SU-DHL-6 (cell line): Measurements from ENCODE around the gene CROCC.
A peak's percentile ranks its signal among the peaks of the same experiment; 100 is the strongest.

Experiments used
- H2AFZ ChIP-seq: fragments of 200-600 bp; sonication (generic); 2 replicates; pipeline ENCODE4 v1.6.1; 2014; ENCODE audit warnings: low read depth, mild to moderate bottlenecking, moderate library complexity, mixed read lengths, antibody characterized with exemption, low read length; ENCODE audit not compliant: severe bottlenecking
- H3F3A ChIP-seq: fragments of 200-600 bp; shearing (Covaris generic); 2 replicates; pipeline ENCODE4 v1.6.0; 2016; ENCODE audit warnings: antibody characterized with exemption, mild to moderate bottlenecking; ENCODE audit not compliant: insufficient read depth
- H3K27ac ChIP-seq: fragments of 200-600 bp; sonication (generic); 2 replicates; pipeline ENCODE4 v1.5.1; 2016; ENCODE audit warnings: low read depth, mild to moderate bottlenecking, low read length, moderate library complexity, mixed read lengths
- H3K27me3 ChIP-seq: fragments of 200-600 bp; sonication (generic), shearing (Covaris generic); 2 replicates; pipeline ENCODE4 v1.6.0; 2014; ENCODE audit warnings: mild to moderate bottlenecking, low read length
- H3K36me3 ChIP-seq: fragments of 200-600 bp; sonication (generic); 2 replicates; pipeline ENCODE4 v1.6.1; 2014; ENCODE audit warnings: mild to moderate bottlenecking, low read length, mixed read lengths
- H3K4me2 ChIP-seq: fragments of 300-600, 200-600 bp; shearing (Covaris generic), sonication (generic); 2 replicates; pipeline ENCODE4 v1.6.0; 2014; ENCODE audit warnings: low read length, low read depth, mild to moderate bottlenecking; ENCODE audit not compliant: poor library complexity, severe bottlenecking
- H3K4me3 ChIP-seq: fragments of 200-600 bp; sonication (generic); 2 replicates; pipeline ENCODE4 v1.5.1; 2014; ENCODE audit warnings: antibody characterized with exemption, low read length, mild to moderate bottlenecking, mixed read lengths; ENCODE audit not compliant: insufficient read depth, poor library complexity, severe bottlenecking
- H3K79me2 ChIP-seq: fragments of 200-600 bp; sonication (generic); 2 replicates; pipeline ENCODE4 v1.6.1; 2014; ENCODE audit warnings: mild to moderate bottlenecking, low read length, moderate library complexity; ENCODE audit not compliant: insufficient read depth
- H3K9ac ChIP-seq: fragments of 200-600 bp; sonication (generic); 2 replicates; pipeline ENCODE4 v1.7.0; 2014; ENCODE audit warnings: mild to moderate bottlenecking, low read length
- H3K9me2 ChIP-seq: fragments of 200-600 bp; sonication (generic); replicated peaks from 2 replicates; pipeline ENCODE4 v1.6.1; 2014; ENCODE audit warnings: low read length; ENCODE audit not compliant: insufficient read depth
- H3K9me3 ChIP-seq: fragments of 200-600 bp; sonication (generic); 2 replicates; pipeline ENCODE4 v1.6.1; 2014; ENCODE audit warnings: low read length, mixed read lengths; ENCODE audit not compliant: insufficient read depth
- H4K20me1 ChIP-seq: fragments of 200-600 bp; sonication (generic); 2 replicates; pipeline ENCODE4 v1.6.1; 2014; ENCODE audit warnings: low read depth, mild to moderate bottlenecking, antibody characterized with exemption, low read length, moderate library complexity, mixed read lengths
- EZH2phosphoT487 ChIP-seq: fragments of 200-600 bp; sonication (generic), shearing (Covaris generic); conservative IDR thresholded peaks from 2 replicates; pipeline ENCODE4 v1.6.1; 2018; ENCODE audit warnings: mild to moderate bottlenecking, antibody characterized with exemption, low read length, moderate library complexity, mixed read lengths
- TF ChIP-seq, protein P1 (sequence below): fragments of 200-600 bp; sonication (generic); IDR thresholded peaks from one replicate; pipeline ENCODE4 v1.5.1; 2017; ENCODE audit warnings: antibody characterized with exemption, mild to moderate bottlenecking, low read length, moderate library complexity; ENCODE audit not compliant: insufficient read depth, poor library complexity, severe bottlenecking

The CROCC gene

DNA sequence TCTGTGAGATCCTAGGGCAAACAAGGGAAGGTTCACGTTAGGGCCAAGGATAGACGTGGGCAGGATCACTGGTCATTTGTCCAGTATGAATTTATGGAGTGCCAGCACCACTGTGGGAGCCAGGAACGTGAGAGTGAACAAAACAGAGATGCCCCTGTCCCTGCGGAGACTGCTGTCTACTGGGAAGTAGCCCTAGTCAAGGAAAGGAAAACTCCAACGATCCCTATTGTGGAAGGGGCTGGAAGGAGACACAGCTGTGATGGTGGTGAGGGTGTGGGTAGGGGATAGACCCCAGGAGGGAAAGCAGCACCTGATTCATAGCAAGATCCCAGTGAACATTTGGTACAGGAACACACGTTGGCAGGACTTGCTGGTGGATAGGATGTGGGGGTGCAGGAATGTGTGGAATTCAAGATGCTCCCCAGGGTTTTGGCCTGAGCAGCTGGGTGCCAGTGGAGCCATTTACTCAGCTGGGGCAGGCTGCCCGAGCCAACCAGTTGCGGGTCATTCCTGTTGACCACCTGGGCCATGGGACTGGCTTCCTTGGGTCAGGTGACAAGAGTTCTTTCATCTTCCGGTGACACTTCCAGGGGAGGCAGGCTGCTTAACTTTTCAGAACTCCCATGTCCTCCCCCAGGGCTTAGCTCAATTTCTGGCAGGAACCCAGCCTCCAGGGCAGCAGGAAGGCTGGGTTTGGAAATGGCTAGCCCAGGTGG lies 91.2 kb downstream of the CROCC start:
- H3K4me3 ChIP-seq: no peak overlapping the region
- H3K9me2 ChIP-seq: no peaks in the 10 kb centered on the region
- no peaks in the 10 kb centered on the region for H3K9me3 ChIP-seq
- H3K36me3 ChIP-seq: no peaks in the 10 kb centered on the region
- H4K20me1 ChIP-seq: no peaks in the 10 kb centered on the region; the same call in 1 of the 2 replicates
- peak overlapping the region; percentile 99 for H2AFZ ChIP-seq
- H3K4me2 ChIP-seq: no peak overlapping the region
- H3K27ac ChIP-seq: no peak overlapping the region
- no peaks in the 10 kb centered on the region for H3K79me2 ChIP-seq
- H3K9ac ChIP-seq: no peak overlapping the region
- no peaks in the 10 kb centered on the region for H3K27me3 ChIP-seq
- TF ChIP-seq, protein P1, sequence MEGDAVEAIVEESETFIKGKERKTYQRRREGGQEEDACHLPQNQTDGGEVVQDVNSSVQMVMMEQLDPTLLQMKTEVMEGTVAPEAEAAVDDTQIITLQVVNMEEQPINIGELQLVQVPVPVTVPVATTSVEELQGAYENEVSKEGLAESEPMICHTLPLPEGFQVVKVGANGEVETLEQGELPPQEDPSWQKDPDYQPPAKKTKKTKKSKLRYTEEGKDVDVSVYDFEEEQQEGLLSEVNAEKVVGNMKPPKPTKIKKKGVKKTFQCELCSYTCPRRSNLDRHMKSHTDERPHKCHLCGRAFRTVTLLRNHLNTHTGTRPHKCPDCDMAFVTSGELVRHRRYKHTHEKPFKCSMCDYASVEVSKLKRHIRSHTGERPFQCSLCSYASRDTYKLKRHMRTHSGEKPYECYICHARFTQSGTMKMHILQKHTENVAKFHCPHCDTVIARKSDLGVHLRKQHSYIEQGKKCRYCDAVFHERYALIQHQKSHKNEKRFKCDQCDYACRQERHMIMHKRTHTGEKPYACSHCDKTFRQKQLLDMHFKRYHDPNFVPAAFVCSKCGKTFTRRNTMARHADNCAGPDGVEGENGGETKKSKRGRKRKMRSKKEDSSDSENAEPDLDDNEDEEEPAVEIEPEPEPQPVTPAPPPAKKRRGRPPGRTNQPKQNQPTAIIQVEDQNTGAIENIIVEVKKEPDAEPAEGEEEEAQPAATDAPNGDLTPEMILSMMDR: no peak
- H3F3A ChIP-seq: no peaks in the 10 kb centered on the region

DNA sequence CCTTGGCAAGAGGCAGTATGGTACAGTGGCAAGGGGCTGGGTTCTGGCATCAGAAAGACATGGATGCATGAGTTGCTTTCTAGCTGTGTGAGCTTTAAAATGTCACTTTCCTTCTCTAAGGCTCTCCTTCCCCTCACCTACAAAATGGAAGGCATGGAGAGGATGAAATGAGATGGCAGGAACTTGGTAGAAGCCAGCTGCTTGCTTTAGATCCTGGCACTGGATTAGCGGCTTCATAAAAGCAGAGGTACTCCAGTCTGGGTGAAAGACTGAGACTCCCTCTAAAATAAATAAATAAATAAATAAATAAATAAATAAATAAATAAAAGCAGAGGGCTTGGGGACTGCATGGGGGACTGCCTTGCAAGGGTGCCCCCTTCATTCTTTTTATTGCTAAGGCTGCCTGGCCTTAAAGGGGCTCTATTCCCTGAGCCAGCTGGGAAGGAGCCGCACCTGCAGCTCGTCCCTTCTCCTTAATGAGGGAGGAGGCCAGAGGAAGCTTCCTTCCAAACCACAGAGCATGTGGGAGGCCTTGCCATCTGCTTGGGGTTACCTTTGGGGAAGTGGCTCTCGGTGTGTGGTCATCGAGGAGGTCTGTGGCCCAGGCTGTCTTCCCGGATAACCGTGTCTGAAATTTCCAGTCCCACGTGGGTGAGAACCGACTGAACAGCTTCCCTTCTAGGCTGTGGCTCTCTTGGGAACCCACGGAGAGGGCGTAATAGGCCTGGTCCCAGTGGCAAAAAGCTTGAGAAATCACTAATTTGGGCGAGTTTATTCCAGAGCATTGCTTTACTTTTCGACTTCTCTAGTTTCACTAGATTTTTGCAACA lies 92.0 kb downstream of the CROCC start:
- H3K4me3 ChIP-seq: no peak overlapping the region

DNA sequence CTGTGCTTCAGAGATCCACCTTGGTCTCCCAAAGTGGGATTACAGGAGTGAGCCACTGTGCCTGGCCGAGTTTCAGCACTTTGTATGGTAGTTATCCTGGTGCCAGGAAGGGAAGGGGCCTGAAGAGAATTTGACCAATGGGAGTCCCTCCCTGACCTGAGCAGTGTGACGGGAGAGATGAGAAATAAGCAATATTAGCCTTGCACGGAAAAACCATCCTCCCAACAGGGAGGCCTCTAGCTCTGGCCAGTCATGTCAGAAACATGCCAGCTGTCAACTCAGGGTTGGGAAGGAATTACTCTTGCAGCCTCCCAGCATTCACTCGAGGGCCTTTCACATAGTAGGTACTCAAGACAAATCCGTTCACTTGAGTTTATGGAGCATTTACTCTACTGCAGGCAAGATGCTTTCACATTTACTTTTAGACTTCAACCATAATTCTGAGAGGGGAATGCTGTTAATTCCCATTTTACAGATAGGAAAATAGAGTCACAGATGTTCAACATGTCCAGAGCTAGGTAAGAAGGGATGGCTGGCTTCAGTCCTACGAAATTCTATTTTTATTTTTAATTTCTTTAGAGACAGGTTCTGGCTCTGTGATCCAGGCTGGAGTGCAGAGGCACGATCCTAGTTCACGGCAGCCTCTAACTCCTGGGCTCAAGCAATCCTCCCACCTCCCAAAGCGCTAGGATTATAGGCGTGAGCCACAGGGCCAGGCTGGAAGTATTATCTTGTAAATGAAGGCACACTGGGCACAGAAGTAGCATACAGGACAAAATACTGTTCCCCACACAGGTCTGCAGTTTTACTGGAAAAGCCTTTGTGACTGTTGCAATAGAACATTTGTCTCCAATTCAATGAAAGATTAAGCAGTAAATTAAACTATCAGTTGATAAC lies 93.2 kb downstream of the CROCC start:
- Histone ChIP-seq H3K4me2 (no peak overlapping the region), H4K20me1 (no peaks in the 10 kb centered on the region; the same call in 1 of the 2 replicates), H3K9ac (no peak overlapping the region), H3F3A (no peaks in the 10 kb centered on the region), H3K9me2 (no peaks in the 10 kb centered on the region), H3K27me3 (no peaks in the 10 kb centered on the region), H3K27ac (no peak overlapping the region), H2AFZ (no peak overlapping the region), H3K9me3 (no peaks in the 10 kb centered on the region), H3K4me3 (no peak overlapping the region), H3K79me2 (no peaks in the 10 kb centered on the region), H3K36me3 (peaks cover 3% of the 10 kb centered on the region; the same call in 1 of the 2 replicates)
- TF ChIP-seq, protein P1: no peak
- TF ChIP-seq EZH2phosphoT487: no peak

More for the DNA sequence above, 92.0 kb downstream of the CROCC start:
- Histone ChIP-seq H3K9me2 (no peaks in the 10 kb centered on the region), H3K9ac (no peak overlapping the region), H3F3A (no peaks in the 10 kb centered on the region), H2AFZ (no peak overlapping the region), H3K79me2 (no peaks in the 10 kb centered on the region), H3K27me3 (no peaks in the 10 kb centered on the region), H3K9me3 (no peaks in the 10 kb centered on the region), H4K20me1 (no peaks in the 10 kb centered on the region; the same call in 1 of the 2 replicates), H3K27ac (no peak overlapping the region), H3K36me3 (no peaks in the 10 kb centered on the region), H3K4me2 (no peak overlapping the region)
- TF ChIP-seq EZH2phosphoT487: no peak
- TF ChIP-seq, protein P1: no peak
